Measurements from ENCODE around the gene NUP88.

- TF ChIP-seq GATA2 (IDR thresholded peaks at IDR 0.05; ENCODE audit: low read depth, low read length) (no peak), GATA3 (IDR thresholded peaks at IDR 0.05; ENCODE audit: low read depth, low read length) (no peak)
Observed at GRCh38 chr17:5399767-5400166, 19.7 kb downstream of the NUP88 start.
